Testis (tissue), 3 donors: ENCODE measurements around the gene NHLRC2. TPM values are rescaled to one million over a fixed set of nuclear protein-coding genes. Genes with fewer than 3 reads are reported as not detected.
"Not testable (repeated sequence)": the region's sequence is repeated elsewhere in the genome, so short reads cannot be mapped to it uniquely, and the experiment has no call there.

Source experiments
- DNase-seq: peaks from one replicate; pipeline ENCODE4 v3.0.0-alpha.2; 2019
- H3K27ac ChIP-seq, 2 donors: fragments of 200-600 bp; sonication (generic); one replicate each; pipeline ENCODE4 v1.5.1; 2019
- H3K27me3 ChIP-seq: fragments of 200-600 bp; sonication (generic); one replicate; pipeline ENCODE4 v1.5.1; 2019
- H3K36me3 ChIP-seq: fragments of 200-600 bp; sonication (generic); one replicate; pipeline ENCODE4 v1.5.1; 2017; ENCODE audit warnings: low read depth; ENCODE audit errors: missing control alignments
- H3K4me1 ChIP-seq: fragments of 200-600 bp; sonication (generic); one replicate; pipeline ENCODE4 v1.5.1; 2019
- H3K4me3 ChIP-seq, 2 donors: fragments of 200-600 bp; sonication (generic); one replicate each; pipeline ENCODE4 v1.5.1; 2017 to 2019
- H3K9me3 ChIP-seq: fragments of 200-600 bp; sonication (generic); one replicate; pipeline ENCODE4 v1.5.1; 2017
- CTCF ChIP-seq, 3 experiments: fragments of 450-650 bp in 2 of 3; fragments of 200-600 bp in 1 of 3; sonication (generic) in 1 of 3; IDR thresholded peaks; one replicate each; pipeline ENCODE4 v1.5.1; 2016 to 2019; ENCODE audit warnings: antibody characterized with exemption in 3 of 3, mild to moderate bottlenecking in 2 of 3, moderate library complexity in 1 of 3
- POLR2A ChIP-seq: fragments of 450-650 bp; IDR thresholded peaks from one replicate; pipeline ENCODE4 v1.6.1; 2017; ENCODE audit warnings: antibody characterized with exemption, mild to moderate bottlenecking, moderate library complexity
- WGBS, 2 donors: methylation state at CpG; one replicate each; pipeline ENCODE4 v1.1.5; 2018; 5-methylcytosine and 5-hydroxymethylcytosine counted together
- intact Hi-C: fragments of 100-400 bp; cut with DNase I; formaldehyde crosslinking; loops from one replicate; pipeline ENCODE4 v1.15.1; 2023; ENCODE audit warnings: low total_unique reads
- polyA plus RNA-seq: library from polyadenylated mRNA; stranded (reverse); fragments of 350-450 nt; fragmentation: Illumina TruSeq; extraction: RNeasy Lipid Tissue Mini Kit (QIAGEN cat#74804); gene quantifications from one replicate; pipeline ENCODE4 v1.2.3, GENCODE V29; 2014; ENCODE audit warnings: low read depth, low replicate concordance; ENCODE audit not compliant: insufficient read depth
- total RNA-seq, 2 donors: library from RNA; depleted of rRNA; stranded (reverse); fragments of >200 nt; gene quantifications; one replicate each; pipeline ENCODE4 v1.2.3, GENCODE V29; 2016

Gene NHLRC2
- total and polyA plus RNA-seq, 3 donors from 2014 or later, result 8.7 to 37.7 (median 34.3) TPM

GRCh38 chr10:113937756-113938155 is 83.3 kb downstream of the NHLRC2 start:
- H3K27ac ChIP-seq, result no peak overlapping the region
- no peaks in the 10 kb centered on the region for H3K36me3 ChIP-seq
- H3K27me3 ChIP-seq, result no peaks in the 10 kb centered on the region
- no peak for DNase-seq
- no peaks in the 10 kb centered on the region for H3K4me1 ChIP-seq
- 73 to 78% methylated on average over 7 of the region's 7 CpGs for WGBS, 2 donors
- intact Hi-C loops, result no loop called here
- H3K4me3 ChIP-seq, result no peak overlapping the region
- H3K9me3 ChIP-seq, result no peaks in the 10 kb centered on the region
- no peak for TF ChIP-seq CTCF (IDR thresholded peaks at IDR 0.05)
- TF ChIP-seq POLR2A, result no peak

- no peaks in the 10 kb centered on the region for H3K27me3 ChIP-seq
- H3K9me3 ChIP-seq, result no peaks in the 10 kb centered on the region
- H3K36me3 ChIP-seq, result no peaks in the 10 kb centered on the region
- DNase-seq, result no peak
- H3K4me1 ChIP-seq, result no peaks in the 10 kb centered on the region
- no peak overlapping the region for H3K27ac ChIP-seq
- no peak overlapping the region for H3K4me3 ChIP-seq
- WGBS, 2 donors, result 83% methylated on average over 7 of the region's 7 CpGs
- intact Hi-C loops, result no loop called here
- TF ChIP-seq POLR2A (no peak), CTCF (IDR thresholded peaks at IDR 0.05) (no peak)
These were observed 84.9 kb downstream of the NHLRC2 start for GRCh38 chr10:113939212-113939860.

- Histone ChIP-seq H3K4me1 (no peaks in the 10 kb centered on the region), H3K4me3 (no peak overlapping the region), H3K27me3 (no peaks in the 10 kb centered on the region), H3K27ac (no peak overlapping the region), H3K36me3 (no peaks in the 10 kb centered on the region), H3K9me3 (no peaks in the 10 kb centered on the region)
- DNase-seq, result no peak
- intact Hi-C loops, result no loop called here
- WGBS, 2 donors, result 88 to 97% methylated on average over 4 of the region's 4 CpGs
- no peak for TF ChIP-seq POLR2A
- TF ChIP-seq CTCF (IDR thresholded peaks at IDR 0.05), result no peak
These were observed 86.7 kb downstream of the NHLRC2 start for GRCh38 chr10:113941140-113941539.

GRCh38 chr10:113943196-113943595 is 88.7 kb downstream of the NHLRC2 start:
- H3K9me3 ChIP-seq, intact Hi-C loops, H3K27me3 ChIP-seq, H3K4me1 ChIP-seq, H3K27ac ChIP-seq, H3K4me3 ChIP-seq, H3K36me3 ChIP-seq, DNase-seq: not testable (repeated sequence)
- WGBS, 2 donors, result 87 to 92% methylated on average over 7 of the region's 7 CpGs

- intact Hi-C loops, result no loop called here
- no peak overlapping the region for H3K27ac ChIP-seq
- 89 to 90% methylated on average over 9 of the region's 9 CpGs for WGBS, 2 donors
- H3K27me3 ChIP-seq, result no peaks in the 10 kb centered on the region
- no peak for TF ChIP-seq POLR2A
- no peak for TF ChIP-seq CTCF (IDR thresholded peaks at IDR 0.05)
- no peaks in the 10 kb centered on the region for H3K9me3 ChIP-seq
- no peak for DNase-seq
- peaks cover 10% of the 10 kb centered on the region for H3K4me1 ChIP-seq
- no peak overlapping the region for H3K4me3 ChIP-seq
- H3K36me3 ChIP-seq, result no peaks in the 10 kb centered on the region
These were observed 90.7 kb downstream of the NHLRC2 start for GRCh38 chr10:113945075-113945686.
